NOMO-1 treated with dmso at 0.1 percent for 144 hours (cell line): ENCODE measurements around the gene DPF3.

Experiments
- DNase-seq: peaks from one replicate; lab custom pipeline; 2025; ENCODE audit not compliant: unreplicated experiment; lab: John Stamatoyannopoulos, UW

The DPF3 gene

GRCh38 chr14:72686101-72686500 lies 207.8 kb downstream of the DPF3 start:
- no peak for DNase-seq

- DNase-seq, result no peak
Measured at GRCh38 chr14:72685456-72685855, 208.4 kb downstream of the DPF3 start.

GRCh38 chr14:72683787-72684186 lies 210.1 kb downstream of the DPF3 start:
- DNase-seq, result no peak

GRCh38 chr14:72682188-72682587 lies 211.7 kb downstream of the DPF3 start:
- DNase-seq, result no peak

GRCh38 chr14:72680853-72681640 lies 212.9 kb downstream of the DPF3 start:
- no peak for DNase-seq

GRCh38 chr14:72679536-72680151 lies 214.3 kb downstream of the DPF3 start:
- DNase-seq, result no peak

- no peak for DNase-seq
Measured at GRCh38 chr14:72679141-72679535, 214.8 kb downstream of the DPF3 start.

- DNase-seq, result no peak
Measured at GRCh38 chr14:72678356-72678755, 215.5 kb downstream of the DPF3 start.

- no peak for DNase-seq
Measured at GRCh38 chr14:72677664-72678063, 216.2 kb downstream of the DPF3 start.

- no peak for DNase-seq
Measured at GRCh38 chr14:72675126-72675525, 218.8 kb downstream of the DPF3 start.

GRCh38 chr14:72673179-72673578 lies 220.7 kb downstream of the DPF3 start:
- DNase-seq, result no peak

- DNase-seq, result no peak
Measured at GRCh38 chr14:72666610-72667009, 227.3 kb downstream of the DPF3 start.

- no peak for DNase-seq
Measured at GRCh38 chr14:72665259-72665658, 228.6 kb downstream of the DPF3 start.

GRCh38 chr14:72664651-72665050 lies 229.2 kb downstream of the DPF3 start:
- no peak for DNase-seq

GRCh38 chr14:72663956-72664650 lies 229.8 kb downstream of the DPF3 start:
- DNase-seq, result no peak

GRCh38 chr14:72663076-72663487 lies 230.8 kb downstream of the DPF3 start:
- no peak for DNase-seq

GRCh38 chr14:72662214-72662613 lies 231.7 kb downstream of the DPF3 start:
- DNase-seq, result no peak

GRCh38 chr14:72657214-72657921 lies 236.5 kb downstream of the DPF3 start:
- DNase-seq, result no peak

- DNase-seq, result no peak
Measured at GRCh38 chr14:72653026-72653425, 240.9 kb downstream of the DPF3 start.

- no peak for DNase-seq
Measured at GRCh38 chr14:72652179-72652578, 241.7 kb downstream of the DPF3 start.

GRCh38 chr14:72651714-72652113 lies 242.2 kb downstream of the DPF3 start:
- DNase-seq, result no peak
